CD4-positive, alpha-beta memory T cell (primary cell): ENCODE data around the gene SMIM23. TPM values are rescaled to one million over a fixed set of nuclear protein-coding genes. Genes with fewer than 3 reads are reported as not detected.

Source experiments
- CTCF ChIA-PET: fragments of 350-600 bp; sonication (Branson Sonifier 250); formaldehyde crosslinking; loops from one replicate; lab custom pipeline; 2021; ENCODE audit warnings: inconsistent platforms; ENCODE audit not compliant: partially characterized antibody; lab: Charles Lee
- POLR2A ChIA-PET: fragments of 350-600 bp; sonication (Branson Sonifier 250); formaldehyde crosslinking; loops from one replicate; lab custom pipeline; 2021; ENCODE audit not compliant: partially characterized antibody; lab: Charles Lee
- DNase-seq, 5 donors: peaks; one replicate each; pipeline versions ENCODE4 v3.0.0 to v3.0.0-alpha.2; 2020 to 2022; ENCODE audit warnings: mixed read lengths in 1 of 5
- H3K27ac ChIP-seq: one replicate; pipeline ENCODE4 v1.7.0; 2013; ENCODE audit warnings: low read depth, low read length
- H3K27me3 ChIP-seq: 2 replicates; pipeline ENCODE4 v1.7.0; 2013; ENCODE audit warnings: mild to moderate bottlenecking, low read length, moderate library complexity; ENCODE audit not compliant: insufficient read depth
- H3K36me3 ChIP-seq: 2 replicates; pipeline ENCODE4 v1.7.0; 2013; ENCODE audit warnings: mild to moderate bottlenecking, low read length, moderate library complexity; ENCODE audit not compliant: insufficient read depth
- H3K4me1 ChIP-seq: 2 replicates; pipeline ENCODE4 v1.7.0; 2013; ENCODE audit warnings: mild to moderate bottlenecking, low read length, moderate library complexity; ENCODE audit not compliant: insufficient read depth
- H3K4me3 ChIP-seq, 2 donors: one replicate each; pipeline ENCODE4 v1.7.0; 2013; ENCODE audit warnings: low read length in 2 of 2, mild to moderate bottlenecking in 1 of 2
- H3K9me3 ChIP-seq, 2 donors: one replicate each; pipeline ENCODE4 v1.7.0; 2013; ENCODE audit warnings: low read length in 2 of 2, control low read depth in 1 of 2; ENCODE audit not compliant: control insufficient read depth in 1 of 2
- H3K27ac Mint-ChIP-seq, 7 donors: one replicate each; pipeline ENCODE4 v1.8.0; 2020 to 2021; ENCODE audit warnings: mixed read lengths in 7 of 7, mild to moderate bottlenecking in 6 of 7, inconsistent platforms in 3 of 7, moderate library complexity in 3 of 7
- H3K27me3 Mint-ChIP-seq, 2 donors: one replicate each; pipeline ENCODE4 v1.8.0; 2020 to 2021; ENCODE audit warnings: mixed read lengths in 2 of 2
- H3K36me3 Mint-ChIP-seq, 2 donors: one replicate each; pipeline ENCODE4 v1.8.0; 2020 to 2021; ENCODE audit warnings: mixed read lengths in 2 of 2, inconsistent platforms in 1 of 2, mild to moderate bottlenecking in 1 of 2
- H3K4me1 Mint-ChIP-seq, 4 donors: one replicate each; pipeline ENCODE4 v1.8.0; 2020 to 2021; ENCODE audit warnings: mixed read lengths in 4 of 4, mild to moderate bottlenecking in 1 of 4
- H3K4me3 Mint-ChIP-seq, 8 donors: one replicate each; pipeline ENCODE4 v1.8.0; 2020 to 2021; ENCODE audit warnings: mixed read lengths in 8 of 8, mild to moderate bottlenecking in 7 of 8, moderate library complexity in 6 of 8, inconsistent platforms in 3 of 8
- H3K9me3 Mint-ChIP-seq, 8 donors: one replicate each; pipeline ENCODE4 v1.8.0; 2020 to 2021; ENCODE audit warnings: mixed read lengths in 8 of 8, mild to moderate bottlenecking in 5 of 8, inconsistent platforms in 3 of 8, moderate library complexity in 1 of 8
- intact Hi-C: fragments of 100-400 bp; cut with micrococcal nuclease; formaldehyde crosslinking; loops from one replicate; pipeline ENCODE4 v1.15.1; 2023
- polyA plus RNA-seq, 2 donors: library from polyadenylated mRNA; unstranded; fragments of 300-500 nt; fragmentation: Illumina TruSeq; gene quantifications; one replicate each; pipeline ENCODE4 v1.2.3, GENCODE V29; 2021
- total RNA-seq, 2 experiments: library from RNA; stranded (reverse); gene quantifications; one replicate each; pipeline ENCODE4 v1.2.3, GENCODE V29; 2021

Gene SMIM23
- total and polyA plus RNA-seq, 4 experiments from 2014 or later = not detected

GRCh38 chr5:171827162-171827561, 41.5 kb downstream of the SMIM23 start:
- H3K4me3 ChIP-seq = no peak overlapping the region
- H3K9me3 Mint-ChIP-seq = peaks cover 0 to 12% (median 5%) of the 10 kb centered on the region in 8 donors
- H3K9me3 ChIP-seq = no peaks in the 10 kb centered on the region
- no peaks in the 10 kb centered on the region for H3K27me3 ChIP-seq
- intact Hi-C loops = no loop called here
- ChIA-PET CTCF (no interaction called here), POLR2A (no interaction called here)
- no peaks in the 10 kb centered on the region for H3K36me3 ChIP-seq
- H3K4me3 Mint-ChIP-seq = no peak overlapping the region
- H3K4me1 ChIP-seq = no peaks in the 10 kb centered on the region
- no peak overlapping the region for H3K27ac Mint-ChIP-seq
- no peaks in the 10 kb centered on the region for H3K4me1 Mint-ChIP-seq
- H3K27me3 Mint-ChIP-seq = peaks cover 3 to 5% of the 10 kb centered on the region in 2 donors
- no peaks in the 10 kb centered on the region for H3K36me3 Mint-ChIP-seq
- DNase-seq = no peak
- H3K27ac ChIP-seq = no peak overlapping the region

DNA sequence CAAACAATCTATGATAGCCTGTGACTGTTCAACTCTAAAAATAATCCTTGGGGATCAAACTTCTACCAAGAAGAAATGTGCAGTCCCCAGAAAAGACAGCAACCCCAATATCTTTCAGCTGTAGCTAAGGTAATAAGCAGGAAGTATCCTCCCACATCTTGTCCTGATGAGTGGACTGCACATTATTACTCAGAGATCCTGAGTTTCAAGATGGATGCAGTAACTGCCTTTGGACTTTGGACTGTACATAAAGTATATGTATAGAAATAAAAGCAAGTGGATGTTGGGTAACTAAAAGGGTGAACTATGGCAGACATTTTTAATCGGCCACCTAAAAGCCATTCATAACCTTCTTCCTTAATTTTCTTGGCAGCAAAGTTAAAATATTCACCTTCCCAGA, 45.1 kb downstream of the SMIM23 start:
- Mint-ChIP-seq H3K9me3 (peaks cover 0 to 19% (median 10%) of the 10 kb centered on the region in 8 donors), H3K27ac (no peak overlapping the region), H3K36me3 (peaks cover 0 to 19% of the 10 kb centered on the region in 2 donors), H3K4me1 (no peaks in the 10 kb centered on the region), H3K4me3 (no peak overlapping the region), H3K27me3 (peaks cover 0 to 3% of the 10 kb centered on the region in 2 donors)
- no peaks in the 10 kb centered on the region for H3K4me1 ChIP-seq
- intact Hi-C loops = no loop called here
- no peaks in the 10 kb centered on the region for H3K36me3 ChIP-seq
- peaks cover 0 to 4% of the 10 kb centered on the region in 2 donors for H3K9me3 ChIP-seq
- no peaks in the 10 kb centered on the region for H3K27me3 ChIP-seq
- DNase-seq = no peak
- no peak overlapping the region for H3K4me3 ChIP-seq
- no peak overlapping the region for H3K27ac ChIP-seq
- ChIA-PET CTCF (no interaction called here), POLR2A (no interaction called here)

DNA sequence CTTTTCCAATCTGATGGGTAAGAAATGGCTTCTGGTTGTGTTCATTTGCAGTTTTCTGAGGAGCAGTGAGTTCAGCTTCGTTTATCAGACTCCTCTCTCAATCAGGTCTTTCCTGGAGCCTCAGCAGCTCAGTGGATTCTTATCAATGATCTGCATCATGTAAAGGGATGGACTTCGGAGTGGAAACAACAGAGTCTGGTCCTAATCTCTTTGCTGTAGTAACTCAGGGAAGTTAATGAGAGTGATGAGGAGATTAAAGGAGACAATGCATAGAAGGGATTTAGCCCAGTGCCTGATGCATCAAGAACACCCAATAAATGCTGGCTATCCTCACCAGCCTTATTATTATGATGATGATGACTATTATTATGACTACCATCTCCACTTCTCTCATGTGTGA, 47.2 kb downstream of the SMIM23 start:
- ChIA-PET POLR2A (no interaction called here), CTCF (no interaction called here)
- Mint-ChIP-seq H3K36me3 (peaks cover 0 to 19% of the 10 kb centered on the region in 2 donors), H3K4me3 (no peak overlapping the region), H3K4me1 (no peaks in the 10 kb centered on the region), H3K27me3 (no peaks in the 10 kb centered on the region), H3K27ac (no peak overlapping the region), H3K9me3 (peaks cover 0 to 19% (median 10%) of the 10 kb centered on the region in 8 donors)
- no peak for DNase-seq
- H3K9me3 ChIP-seq = peaks cover 0 to 4% of the 10 kb centered on the region in 2 donors
- H3K27ac ChIP-seq = no peak overlapping the region
- no peaks in the 10 kb centered on the region for H3K36me3 ChIP-seq
- no peaks in the 10 kb centered on the region for H3K4me1 ChIP-seq
- intact Hi-C loops = no loop called here
- H3K4me3 ChIP-seq = no peak overlapping the region
- no peaks in the 10 kb centered on the region for H3K27me3 ChIP-seq

- H3K36me3 Mint-ChIP-seq = peaks cover 0 to 19% of the 10 kb centered on the region in 2 donors
- ChIA-PET CTCF (no interaction called here), POLR2A (no interaction called here)
Observed at GRCh38 chr5:171834461-171834860, 48.8 kb downstream of the SMIM23 start.

GRCh38 chr5:171835066-171835465, 49.4 kb downstream of the SMIM23 start:
- H3K4me3 ChIP-seq = no peak overlapping the region
- Mint-ChIP-seq H3K27me3 (no peaks in the 10 kb centered on the region), H3K9me3 (peaks cover 0 to 19% (median 10%) of the 10 kb centered on the region in 8 donors), H3K27ac (no peak overlapping the region), H3K36me3 (peaks cover 0 to 19% of the 10 kb centered on the region in 2 donors), H3K4me1 (no peaks in the 10 kb centered on the region), H3K4me3 (no peak overlapping the region)
- intact Hi-C loops = no loop called here
- POLR2A ChIA-PET = no interaction called here
- H3K9me3 ChIP-seq = peaks cover 0 to 4% of the 10 kb centered on the region in 2 donors
- no peaks in the 10 kb centered on the region for H3K36me3 ChIP-seq
- H3K4me1 ChIP-seq = no peaks in the 10 kb centered on the region
- H3K27ac ChIP-seq = no peak overlapping the region
- CTCF ChIA-PET = no interaction called here
- DNase-seq = no peak
- no peaks in the 10 kb centered on the region for H3K27me3 ChIP-seq

More at GRCh38 chr5:171834461-171834860, 48.8 kb downstream of the SMIM23 start:
- no peak overlapping the region for H3K4me3 ChIP-seq
- H3K36me3 ChIP-seq = no peaks in the 10 kb centered on the region
- H3K4me1 ChIP-seq = no peaks in the 10 kb centered on the region
- peaks cover 0 to 19% (median 10%) of the 10 kb centered on the region in 8 donors for H3K9me3 Mint-ChIP-seq
- no peaks in the 10 kb centered on the region for H3K27me3 ChIP-seq
- no peak overlapping the region for H3K27ac ChIP-seq
- H3K4me1 Mint-ChIP-seq = no peaks in the 10 kb centered on the region
- peaks cover 0 to 4% of the 10 kb centered on the region in 2 donors for H3K9me3 ChIP-seq
- no peak overlapping the region for H3K27ac Mint-ChIP-seq
- no peak overlapping the region for H3K4me3 Mint-ChIP-seq
- H3K27me3 Mint-ChIP-seq = no peaks in the 10 kb centered on the region
- intact Hi-C loops = no loop called here
- DNase-seq = no peak

DNA sequence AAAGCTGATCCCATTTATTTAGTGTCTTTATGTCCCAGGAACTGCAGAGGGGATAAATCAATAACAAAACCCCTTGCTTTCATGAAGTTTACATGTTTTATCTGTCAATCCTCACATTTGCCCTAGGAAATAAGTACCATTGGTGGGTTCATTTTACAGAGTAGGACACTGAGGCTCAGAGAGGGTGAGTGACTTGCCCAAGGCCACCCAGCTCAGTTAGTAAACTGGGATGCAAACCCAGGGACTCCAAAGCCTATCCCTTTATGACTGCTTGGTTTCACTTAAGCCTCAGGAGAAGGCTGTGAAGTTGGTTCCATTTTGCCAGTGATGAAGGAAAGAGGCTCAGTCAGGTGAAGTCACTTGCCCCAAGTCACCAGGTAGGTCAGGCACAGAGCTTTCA, 51.9 kb downstream of the SMIM23 start:
- H3K27me3 Mint-ChIP-seq = no peaks in the 10 kb centered on the region
- H3K9me3 Mint-ChIP-seq = peaks cover 0 to 10% (median 4%) of the 10 kb centered on the region in 8 donors
- Histone ChIP-seq H3K36me3 (no peaks in the 10 kb centered on the region), H3K9me3 (peaks cover 0 to 4% of the 10 kb centered on the region in 2 donors), H3K4me3 (no peak overlapping the region), H3K27me3 (no peaks in the 10 kb centered on the region), H3K4me1 (no peaks in the 10 kb centered on the region), H3K27ac (no peak overlapping the region)
- H3K4me3 Mint-ChIP-seq = no peak overlapping the region
- intact Hi-C loops = no loop called here
- H3K27ac Mint-ChIP-seq = no peak overlapping the region
- ChIA-PET CTCF (no interaction called here), POLR2A (no interaction called here)
- no peak for DNase-seq
- peaks cover 3 to 25% of the 10 kb centered on the region in 2 donors for H3K36me3 Mint-ChIP-seq
- peaks cover 0 to 3% (median 0%) of the 10 kb centered on the region in 4 donors for H3K4me1 Mint-ChIP-seq

DNA sequence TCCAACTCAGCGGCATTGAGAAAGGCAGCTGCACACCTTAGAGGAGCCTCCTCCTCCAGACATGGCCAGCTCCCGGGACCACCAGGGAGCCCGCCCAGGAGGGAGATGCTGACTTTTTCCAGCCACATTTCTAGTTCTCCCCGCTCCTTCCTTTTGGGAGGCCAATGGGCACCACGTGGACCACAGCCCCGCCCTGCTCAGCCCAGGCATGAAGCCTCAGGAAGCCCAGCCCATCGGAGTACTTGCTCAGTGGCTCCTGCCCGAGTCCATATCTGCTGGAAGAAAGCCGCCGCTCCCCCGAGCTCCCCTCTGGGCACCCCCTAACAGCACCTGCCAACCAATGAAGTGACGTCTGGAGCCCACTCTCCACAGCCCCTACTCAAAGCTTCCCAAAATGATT, 52.4 kb downstream of the SMIM23 start:
- Histone ChIP-seq H3K9me3 (peaks cover 0 to 4% of the 10 kb centered on the region in 2 donors), H3K36me3 (no peaks in the 10 kb centered on the region), H3K4me1 (no peaks in the 10 kb centered on the region), H3K4me3 (no peak overlapping the region), H3K27me3 (no peaks in the 10 kb centered on the region), H3K27ac (no peak overlapping the region)
- Mint-ChIP-seq H3K27ac (no peak overlapping the region), H3K27me3 (no peaks in the 10 kb centered on the region), H3K36me3 (peaks cover 3 to 20% of the 10 kb centered on the region in 2 donors), H3K9me3 (peaks cover 0 to 7% (median 2%) of the 10 kb centered on the region in 8 donors), H3K4me3 (no peak overlapping the region), H3K4me1 (peaks cover 0 to 3% (median 0%) of the 10 kb centered on the region in 4 donors)
- POLR2A ChIA-PET = no interaction called here
- CTCF ChIA-PET = interaction anchor here (1.0 kb wide), 1 partner anchor 22 kb away, joined by 3 read pairs; no protein-coding TSS in a partner anchor
- no peak for DNase-seq
- intact Hi-C loops = no loop called here
